Measurements from ENCODE around the gene PHACTR2. TPM values are rescaled to one million over a fixed set of nuclear protein-coding genes. Genes with fewer than 3 reads are reported as not detected.
"Not testable (repeated sequence)": the region's sequence is repeated elsewhere in the genome, so short reads cannot be mapped to it uniquely, and the experiment has no call there.

PHACTR2 gene
- total RNA-seq, 6 donors from 2014 or later: 68.1 to 133 (median 109) TPM

- DNase-seq: no peak
- H3K4me3 ChIP-seq: no peak overlapping the region
- WGBS, 2 donors: 83 to 90% methylated on average over 3 of the region's 3 CpGs
- no peaks in the 10 kb centered on the region for H3K27me3 ChIP-seq
- peaks cover 0 to 15% (median 11%) of the 10 kb centered on the region in 4 donors for H3K9me3 ChIP-seq
- H3K27ac ChIP-seq: no peak overlapping the region
- no peak for TF ChIP-seq EP300 (IDR thresholded peaks at IDR 0.05)
- no peak for TF ChIP-seq POLR2A (IDR thresholded peaks at IDR 0.05)
- no peak for TF ChIP-seq CTCF (IDR thresholded peaks at IDR 0.05)
- TF ChIP-seq POLR2AphosphoS5 (IDR thresholded peaks at IDR 0.05): no peak
- H3K4me1 ChIP-seq: no peaks in the 10 kb centered on the region
- H3K36me3 ChIP-seq: peaks cover 0 to 61% (median 20%) of the 10 kb centered on the region in 4 donors
- no peak for ATAC-seq (ENCODE audit: low FRiP score in 2 of 2)
Observed at GRCh38 chr6:143783077-143783476, 105.3 kb downstream of the PHACTR2 start.

GRCh38 chr6:143784316-143784715 is 106.6 kb downstream of the PHACTR2 start:
- no peaks in the 10 kb centered on the region for H3K4me1 ChIP-seq
- H3K36me3 ChIP-seq: peaks cover 0 to 61% (median 28%) of the 10 kb centered on the region in 4 donors
- H3K4me3 ChIP-seq: no peak overlapping the region
- TF ChIP-seq CTCF (IDR thresholded peaks at IDR 0.05) (no peak), POLR2AphosphoS5 (IDR thresholded peaks at IDR 0.05) (no peak), POLR2A (IDR thresholded peaks at IDR 0.05) (no peak), EP300 (IDR thresholded peaks at IDR 0.05) (no peak)
- no peak overlapping the region for H3K27ac ChIP-seq
- no peak for ATAC-seq (ENCODE audit: low FRiP score in 2 of 2)
- H3K9me3 ChIP-seq: peaks cover 0 to 15% (median 11%) of the 10 kb centered on the region in 4 donors
- DNase-seq: no peak
- no peaks in the 10 kb centered on the region for H3K27me3 ChIP-seq

GRCh38 chr6:143786371-143786770 is 108.6 kb downstream of the PHACTR2 start:
- not testable (repeated sequence) for H3K27ac ChIP-seq; H3K4me1 ChIP-seq; ATAC-seq (ENCODE audit: low FRiP score in 2 of 2); H3K4me3 ChIP-seq; DNase-seq; H3K27me3 ChIP-seq
- Histone ChIP-seq H3K36me3 (peaks cover 0 to 67% (median 37%) of the 10 kb centered on the region in 4 donors), H3K9me3 (peaks cover 0 to 15% (median 11%) of the 10 kb centered on the region in 4 donors)

GRCh38 chr6:143792402-143793279 is 114.9 kb downstream of the PHACTR2 start:
- ATAC-seq (ENCODE audit: low FRiP score in 2 of 2): no peak
- Histone ChIP-seq H3K36me3 (peaks cover 0 to 61% (median 19%) of the 10 kb centered on the region in 4 donors), H3K27ac (no peak overlapping the region), H3K4me1 (no peaks in the 10 kb centered on the region), H3K4me3 (no peak overlapping the region), H3K27me3 (no peaks in the 10 kb centered on the region), H3K9me3 (peaks cover 0 to 6% (median 4%) of the 10 kb centered on the region in 4 donors)
- no peak for TF ChIP-seq CTCF (IDR thresholded peaks at IDR 0.05)
- TF ChIP-seq POLR2A (IDR thresholded peaks at IDR 0.05): no peak
- TF ChIP-seq EP300 (IDR thresholded peaks at IDR 0.05): no peak
- TF ChIP-seq POLR2AphosphoS5 (IDR thresholded peaks at IDR 0.05): no peak
- 81 to 100% methylated on average over 3 of the region's 3 CpGs for WGBS, 2 donors
- DNase-seq: no peak

GRCh38 chr6:143793280-143793619 is 115.5 kb downstream of the PHACTR2 start:
- Histone ChIP-seq H3K36me3 (peaks cover 0 to 58% (median 19%) of the 10 kb centered on the region in 4 donors), H3K27me3 (no peaks in the 10 kb centered on the region), H3K4me3 (no peak overlapping the region), H3K4me1 (no peaks in the 10 kb centered on the region), H3K9me3 (peaks cover 0 to 6% (median 4%) of the 10 kb centered on the region in 4 donors), H3K27ac (no peak overlapping the region)
- no peak for DNase-seq
- no peak for ATAC-seq (ENCODE audit: low FRiP score in 2 of 2)
- TF ChIP-seq POLR2AphosphoS5 (IDR thresholded peaks at IDR 0.05) (no peak), CTCF (IDR thresholded peaks at IDR 0.05) (no peak), EP300 (IDR thresholded peaks at IDR 0.05) (no peak), POLR2A (IDR thresholded peaks at IDR 0.05) (no peak)

GRCh38 chr6:143796551-143796950 is 118.8 kb downstream of the PHACTR2 start:
- WGBS, 2 donors: 98 to 100% methylated on average over 2 of the region's 2 CpGs
- H3K36me3 ChIP-seq: peaks cover 0 to 32% (median 2%) of the 10 kb centered on the region in 4 donors
- DNase-seq: not testable (repeated sequence)

GRCh38 chr6:143798487-143798886 is 120.7 kb downstream of the PHACTR2 start:
- not testable (repeated sequence) for H3K4me1 ChIP-seq; DNase-seq; H3K9me3 ChIP-seq; ATAC-seq (ENCODE audit: low FRiP score in 2 of 2); H3K27me3 ChIP-seq; H3K27ac ChIP-seq; H3K4me3 ChIP-seq
- peaks cover 0 to 27% (median 2%) of the 10 kb centered on the region in 4 donors for H3K36me3 ChIP-seq
- WGBS, 2 donors: 91 to 100% methylated on average over 3 of the region's 3 CpGs

More at GRCh38 chr6:143796551-143796950, 118.8 kb downstream of the PHACTR2 start:
- H3K4me1 ChIP-seq; H3K27me3 ChIP-seq; H3K27ac ChIP-seq; ATAC-seq (ENCODE audit: low FRiP score in 2 of 2); H3K9me3 ChIP-seq; H3K4me3 ChIP-seq: not testable (repeated sequence)

All from upper lobe of left lung (tissue), 6 donors.